GM18508 (cell line): Measurements from ENCODE around the gene LYPD6.
"Not testable (repeated sequence)": the region's sequence is repeated elsewhere in the genome, so short reads cannot be mapped to it uniquely, and the experiment has no call there.

Source experiments
- ATAC-seq: cut with Tn5 transposase; IDR thresholded peaks from one replicate; pipeline ENCODE4 v1.9.1; 2021; ENCODE audit warnings: moderate number of reproducible peaks; ENCODE audit not compliant: insufficient read depth, unreplicated experiment

LYPD6 gene

GRCh38 chr2:149490296-149490695, 159.9 kb downstream of the LYPD6 start:
- no peak for ATAC-seq

GRCh38 chr2:149492923-149493322, 162.5 kb downstream of the LYPD6 start:
- no peak for ATAC-seq

GRCh38 chr2:149499204-149499603, 168.8 kb downstream of the LYPD6 start:
- ATAC-seq: not testable (repeated sequence)

- ATAC-seq: not testable (repeated sequence)
These were observed 176.4 kb downstream of the LYPD6 start for GRCh38 chr2:149506808-149507207.

GRCh38 chr2:149507974-149508373, 177.6 kb downstream of the LYPD6 start:
- ATAC-seq: no peak

- no peak for ATAC-seq
These were observed 183.1 kb downstream of the LYPD6 start for GRCh38 chr2:149513461-149513860.
